ENCODE data around the gene TMEM88.
"Not testable (repeated sequence)": the region's sequence is repeated elsewhere in the genome, so short reads cannot be mapped to it uniquely, and the experiment has no call there.

DNA sequence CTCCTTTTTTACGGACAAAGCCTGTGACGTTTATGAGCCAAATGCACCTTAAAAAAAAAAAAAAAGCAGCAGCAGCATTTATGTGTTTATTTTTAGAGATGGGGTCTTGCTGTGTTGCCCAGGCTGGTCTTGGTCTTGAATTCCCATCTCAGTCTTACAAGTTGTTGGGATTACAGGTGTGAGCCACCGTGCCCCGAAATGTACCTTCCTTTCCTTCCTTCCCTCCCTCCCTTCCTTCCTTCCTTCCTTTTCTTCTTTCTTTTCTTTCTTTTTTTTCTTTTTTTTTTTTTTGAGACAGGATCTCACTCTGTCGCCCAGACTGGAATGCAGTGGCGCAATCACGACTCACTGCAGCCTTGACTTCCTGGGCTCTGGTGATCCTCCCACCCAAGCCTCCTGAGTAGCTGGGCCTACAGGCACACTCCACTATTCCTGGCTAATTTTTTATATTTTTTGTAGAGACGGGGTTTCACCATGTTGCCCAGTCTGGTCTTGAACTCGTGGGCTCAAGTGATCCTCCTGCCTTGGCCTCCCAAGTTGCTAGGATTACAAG, 45.0 kb upstream of the TMEM88 start:
- not testable (repeated sequence) for TF ChIP-seq CTCF (IDR thresholded peaks at IDR 0.05; ENCODE audit: low read length); EZH2 (optimal IDR thresholded peaks at IDR 0.05; ENCODE audit: low read depth, low read length)
